ENCODE data around the gene SNCAIP. TPM values are rescaled to one million over a fixed set of nuclear protein-coding genes. Genes with fewer than 3 reads are reported as not detected.

Gene SNCAIP
- total and polyA plus RNA-seq, 2 of the 4 experiments (the other 2 are of a cell fraction), result 15.3 to 19.0 TPM

- H2BK120ac ChIP-seq (ENCODE audit: low read depth, low read length), result no peak overlapping the region
- peak overlapping the region; percentile 39 for H2AFZ ChIP-seq (replicated peaks; ENCODE audit: low read length, poor library complexity)
- H3K18ac ChIP-seq (ENCODE audit: low read depth, low read length), result no peak overlapping the region
- H3K23ac ChIP-seq (ENCODE audit: low read depth, low read length), result no peak overlapping the region
- H4K5ac ChIP-seq (ENCODE audit: low read depth, low read length), result no peak overlapping the region
- H3K4me3 ChIP-seq (ENCODE audit: insufficient read depth, low read depth, low read length), result no peak overlapping the region
- DNase-seq (no peak), ATAC-seq (ENCODE audit: low read depth) (no peak)
- peaks cover 2% of the 10 kb centered on the region for H3K27me3 ChIP-seq (ENCODE audit: control insufficient read depth, insufficient read depth, low read length)
- H3K4ac ChIP-seq (ENCODE audit: low read depth, low read length), result no peak overlapping the region
- H3K9me3 ChIP-seq (ENCODE audit: control insufficient read depth, insufficient read depth, low read length), result no peaks in the 10 kb centered on the region
- no peak overlapping the region for H2AK5ac ChIP-seq (ENCODE audit: low read depth, low read length)
- no peak overlapping the region for H3K56ac ChIP-seq (ENCODE audit: extremely low read depth, insufficient read depth, low read length)
- no peak overlapping the region for H3K9ac ChIP-seq (ENCODE audit: low read depth, low read length)
- H3K14ac ChIP-seq (replicated peaks; ENCODE audit: low read depth, low read length), result no peak overlapping the region
- no peaks in the 10 kb centered on the region for H3K4me1 ChIP-seq (ENCODE audit: control insufficient read depth, insufficient read depth, low read length)
- H2BK20ac ChIP-seq (ENCODE audit: low read depth, low read length), result no peak overlapping the region
- H2BK15ac ChIP-seq (ENCODE audit: low read depth, low read length), result no peak overlapping the region
- H3K4me2 ChIP-seq (ENCODE audit: low read depth, low read length), result no peak overlapping the region
- H4K91ac ChIP-seq (ENCODE audit: insufficient read depth, low read depth, low read length), result no peak overlapping the region
- dilution Hi-C loops (cut with HindIII; ENCODE audit: low sequenced_read_pairs, unreplicated experiment) (no loop called here), in situ Hi-C loops (cut with MboI; ENCODE audit: low sequenced_read_pairs) (loop anchor here (10.0 to 25.0 kb wide), 4 partner anchors 655 to 1105 kb away; no protein-coding TSS in a partner anchor), intact Hi-C loops (cut with micrococcal nuclease) (loop anchor here (10.0 kb wide), 1 partner anchor 387 kb away; no protein-coding TSS in a partner anchor)
- no peak overlapping the region for H4K8ac ChIP-seq (ENCODE audit: low read depth in 2 of 2, low read length in 2 of 2)
- no peaks in the 10 kb centered on the region for H3K36me3 ChIP-seq (ENCODE audit: control insufficient read depth, insufficient read depth, low read length)
- no peaks in the 10 kb centered on the region; the same call in 1 of the 2 replicates for H3K9me1 ChIP-seq (ENCODE audit: insufficient read depth, low read length)
- no peaks in the 10 kb centered on the region for H3K79me1 ChIP-seq (ENCODE audit: low read depth in 1 of 2, low read length in 2 of 2)
- WGBS, 2 experiments (ENCODE audit: extremely low coverage in 2 of 2, insufficient read length in 1 of 2), result 96% methylated on average over 4 of the region's 5 CpGs; no CpG with 5 or more reads in 1 of the 2 experiments
- BruUV-seq (replicated peaks), result no TSS peak
- H3K27ac ChIP-seq (ENCODE audit: insufficient read depth, low read length), result no peak overlapping the region
- H2AK9ac ChIP-seq (replicated peaks; ENCODE audit: low read depth, low read length, poor library complexity), result no peak overlapping the region
- no peaks in the 10 kb centered on the region for H4K20me1 ChIP-seq (ENCODE audit: insufficient read depth, low read length)
- TF ChIP-seq SMC3 (IDR thresholded peaks at IDR 0.05; ENCODE audit: low read depth, low read length) (no peak), MAFK (IDR thresholded peaks at IDR 0.05; ENCODE audit: low read depth, low read length) (no peak), RAD21 (IDR thresholded peaks at IDR 0.05; ENCODE audit: low read length) (no peak), RFX5 (IDR thresholded peaks at IDR 0.05; ENCODE audit: low read depth, low read length) (no peak), BHLHE40 (IDR thresholded peaks at IDR 0.05; ENCODE audit: low read depth, low read length) (no peak), NFE2L2 (IDR thresholded peaks at IDR 0.05; ENCODE audit: low read depth, low read length) (no peak)
- TF ChIP-seq, protein P1, sequence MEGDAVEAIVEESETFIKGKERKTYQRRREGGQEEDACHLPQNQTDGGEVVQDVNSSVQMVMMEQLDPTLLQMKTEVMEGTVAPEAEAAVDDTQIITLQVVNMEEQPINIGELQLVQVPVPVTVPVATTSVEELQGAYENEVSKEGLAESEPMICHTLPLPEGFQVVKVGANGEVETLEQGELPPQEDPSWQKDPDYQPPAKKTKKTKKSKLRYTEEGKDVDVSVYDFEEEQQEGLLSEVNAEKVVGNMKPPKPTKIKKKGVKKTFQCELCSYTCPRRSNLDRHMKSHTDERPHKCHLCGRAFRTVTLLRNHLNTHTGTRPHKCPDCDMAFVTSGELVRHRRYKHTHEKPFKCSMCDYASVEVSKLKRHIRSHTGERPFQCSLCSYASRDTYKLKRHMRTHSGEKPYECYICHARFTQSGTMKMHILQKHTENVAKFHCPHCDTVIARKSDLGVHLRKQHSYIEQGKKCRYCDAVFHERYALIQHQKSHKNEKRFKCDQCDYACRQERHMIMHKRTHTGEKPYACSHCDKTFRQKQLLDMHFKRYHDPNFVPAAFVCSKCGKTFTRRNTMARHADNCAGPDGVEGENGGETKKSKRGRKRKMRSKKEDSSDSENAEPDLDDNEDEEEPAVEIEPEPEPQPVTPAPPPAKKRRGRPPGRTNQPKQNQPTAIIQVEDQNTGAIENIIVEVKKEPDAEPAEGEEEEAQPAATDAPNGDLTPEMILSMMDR (conservative IDR thresholded peaks at IDR 0.05; ENCODE audit: low read depth, low read length), result no peak
- ChIA-PET CTCF (no interaction called here), POLR2A (ENCODE audit: unreplicated experiment) (no interaction called here)
- no peak overlapping the region for H2BK5ac ChIP-seq (ENCODE audit: low read depth, low read length, poor library complexity, severe bottlenecking)
Observed at GRCh38 chr5:122507581-122507980, 195.5 kb downstream of the SNCAIP start.

Data from IMR-90 (cell line).